ENCODE data around the gene CAMP.
"Not testable (repeated sequence)": the region's sequence is repeated elsewhere in the genome, so short reads cannot be mapped to it uniquely, and the experiment has no call there.

The CAMP gene

DNA sequence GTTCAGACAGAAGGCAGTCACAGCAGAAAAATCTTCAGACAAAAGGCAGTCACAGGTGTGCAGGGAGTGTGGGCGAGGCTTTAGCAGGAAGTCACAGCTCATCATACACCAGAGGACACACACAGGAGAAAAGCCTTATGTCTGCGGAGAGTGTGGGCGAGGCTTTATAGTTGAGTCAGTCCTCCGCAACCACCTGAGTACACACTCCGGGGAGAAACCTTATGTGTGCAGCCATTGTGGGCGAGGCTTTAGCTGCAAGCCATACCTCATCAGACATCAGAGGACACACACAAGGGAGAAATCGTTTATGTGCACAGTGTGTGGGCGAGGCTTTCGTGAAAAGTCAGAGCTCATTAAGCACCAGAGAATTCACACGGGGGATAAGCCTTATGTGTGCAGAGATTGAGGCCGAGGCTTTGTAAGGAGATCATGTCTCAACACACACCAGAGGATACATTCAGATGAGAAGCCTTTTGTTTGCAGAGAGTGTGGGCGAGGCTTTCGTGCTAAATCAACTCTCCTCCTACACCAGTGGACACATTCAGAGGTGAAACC lies 45.2 kb downstream of the CAMP start:
- peak; percentile 82 for DNase-seq

GRCh38 chr3:48268936-48269561 lies 45.8 kb downstream of the CAMP start:
- no peak for DNase-seq

DNA sequence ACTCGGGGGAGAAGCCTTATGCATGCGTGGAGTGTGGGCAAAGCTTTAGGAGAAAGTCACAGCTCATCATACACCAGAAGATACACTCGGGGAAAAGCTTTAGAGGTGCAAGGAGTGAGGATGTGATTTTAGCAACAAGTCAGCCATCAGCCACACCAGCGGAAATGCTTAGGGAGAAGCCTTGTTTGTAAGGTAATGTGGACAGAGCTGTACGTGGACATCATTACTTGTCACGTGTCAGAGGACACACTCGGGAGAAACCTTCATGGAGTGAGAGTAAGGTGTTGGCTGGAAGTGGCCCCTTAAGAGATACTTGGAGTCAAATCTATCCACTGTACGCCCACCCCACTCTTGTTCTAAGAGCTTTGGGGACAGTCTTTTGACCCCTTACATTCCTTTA lies 46.3 kb downstream of the CAMP start:
- DNase-seq: no peak

- DNase-seq: peak; percentile 2
Measured at GRCh38 chr3:48270306-48270705, 47.0 kb downstream of the CAMP start.

DNA sequence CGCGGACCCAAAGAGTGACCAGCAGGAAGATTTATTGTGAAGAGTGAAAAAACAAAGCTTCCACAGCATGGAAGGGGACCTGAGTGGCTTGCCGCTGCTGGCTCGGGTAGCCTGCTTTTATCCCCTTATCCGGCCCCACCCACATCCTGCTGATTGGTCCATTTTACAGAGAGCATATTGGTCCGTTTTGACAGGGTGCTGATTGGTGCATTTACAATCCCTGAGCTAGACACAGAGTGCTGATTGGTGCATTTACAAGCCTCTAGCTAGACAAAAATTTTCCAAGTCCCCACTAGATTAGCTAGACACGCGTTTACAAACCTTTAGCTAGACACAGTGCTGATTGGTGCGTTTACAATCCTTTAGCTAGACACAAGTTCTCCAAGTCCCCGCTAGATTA lies 47.9 kb downstream of the CAMP start:
- DNase-seq: not testable (repeated sequence)

- DNase-seq: no peak
Measured at GRCh38 chr3:48271763-48272498, 48.6 kb downstream of the CAMP start.

- peak; percentile 64 for DNase-seq
Measured at GRCh38 chr3:48273594-48274211, 50.4 kb downstream of the CAMP start.

DNA sequence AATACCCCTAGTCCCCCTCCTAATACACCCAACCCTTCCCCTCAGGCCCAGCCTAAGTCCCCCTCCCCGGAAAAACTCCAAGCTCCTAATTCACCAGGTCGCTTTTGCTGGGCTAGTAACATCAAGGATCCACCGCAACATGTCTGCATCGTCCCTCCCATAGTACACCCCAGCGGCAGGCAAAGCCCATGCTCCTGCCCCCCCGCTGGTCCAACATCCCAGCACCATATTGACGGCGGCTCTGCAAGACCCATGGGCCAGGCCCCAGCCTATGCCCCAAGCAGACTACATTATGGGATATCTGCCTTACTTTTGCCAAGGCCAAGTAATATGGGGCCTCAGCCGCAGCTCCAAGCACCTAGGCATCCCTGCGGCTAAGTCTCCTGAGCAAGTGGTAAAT lies 51.2 kb downstream of the CAMP start:
- DNase-seq: peak; percentile 0

Data from NCI-H69 (cell line).